Measurements from ENCODE around the gene NOM1. TPM values are rescaled to one million over a fixed set of nuclear protein-coding genes. Genes with fewer than 3 reads are reported as not detected.

NOM1 gene
- total RNA-seq, 4 donors from 2014 or later = 12.6 to 20.8 (median 16.3) TPM

DNA sequence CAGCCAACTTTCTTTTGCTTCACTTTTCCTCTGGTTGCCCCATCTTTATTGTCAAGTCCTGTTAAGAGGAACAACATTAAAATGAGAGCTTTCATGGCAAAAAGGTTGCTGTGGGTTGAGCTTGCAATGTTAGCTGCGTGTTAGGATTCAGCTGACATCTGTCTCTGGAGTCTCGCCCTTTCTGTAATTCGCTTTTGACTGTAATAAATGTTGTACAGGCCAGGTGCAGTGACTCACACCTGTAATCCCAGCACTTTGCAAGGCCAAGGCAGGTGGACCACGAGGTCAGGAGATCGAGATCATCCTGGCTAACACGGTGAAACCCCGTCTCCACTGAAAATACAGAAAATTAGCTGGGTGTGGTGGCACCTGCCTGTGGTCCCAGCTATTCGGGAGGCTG, 36.9 kb downstream of the NOM1 start:
- H3K27me3 ChIP-seq = peaks cover 0 to 32% (median 0%) of the 10 kb centered on the region in 4 donors
- peaks cover 0 to 4% (median 0%) of the 10 kb centered on the region in 4 donors for H3K36me3 ChIP-seq
- no peak overlapping the region for H3K4me3 ChIP-seq
- H3K9me3 ChIP-seq = no peaks in the 10 kb centered on the region
- TF ChIP-seq EP300 (IDR thresholded peaks at IDR 0.05) = no peak
- no peak for TF ChIP-seq POLR2AphosphoS5 (IDR thresholded peaks at IDR 0.05)
- TF ChIP-seq, protein P1, sequence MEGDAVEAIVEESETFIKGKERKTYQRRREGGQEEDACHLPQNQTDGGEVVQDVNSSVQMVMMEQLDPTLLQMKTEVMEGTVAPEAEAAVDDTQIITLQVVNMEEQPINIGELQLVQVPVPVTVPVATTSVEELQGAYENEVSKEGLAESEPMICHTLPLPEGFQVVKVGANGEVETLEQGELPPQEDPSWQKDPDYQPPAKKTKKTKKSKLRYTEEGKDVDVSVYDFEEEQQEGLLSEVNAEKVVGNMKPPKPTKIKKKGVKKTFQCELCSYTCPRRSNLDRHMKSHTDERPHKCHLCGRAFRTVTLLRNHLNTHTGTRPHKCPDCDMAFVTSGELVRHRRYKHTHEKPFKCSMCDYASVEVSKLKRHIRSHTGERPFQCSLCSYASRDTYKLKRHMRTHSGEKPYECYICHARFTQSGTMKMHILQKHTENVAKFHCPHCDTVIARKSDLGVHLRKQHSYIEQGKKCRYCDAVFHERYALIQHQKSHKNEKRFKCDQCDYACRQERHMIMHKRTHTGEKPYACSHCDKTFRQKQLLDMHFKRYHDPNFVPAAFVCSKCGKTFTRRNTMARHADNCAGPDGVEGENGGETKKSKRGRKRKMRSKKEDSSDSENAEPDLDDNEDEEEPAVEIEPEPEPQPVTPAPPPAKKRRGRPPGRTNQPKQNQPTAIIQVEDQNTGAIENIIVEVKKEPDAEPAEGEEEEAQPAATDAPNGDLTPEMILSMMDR (IDR thresholded peaks at IDR 0.05) = no peak
- TF ChIP-seq POLR2A (IDR thresholded peaks at IDR 0.05; ENCODE audit: low read depth) = no peak
- 95% methylated on average over 8 of the region's 8 CpGs for WGBS
- no peaks in the 10 kb centered on the region for H3K4me1 ChIP-seq
- intact Hi-C loops (cut with DNase I) = no loop called here
- no peak for DNase-seq (ENCODE audit: extremely low spot score)
- H3K27ac ChIP-seq (replicated peaks in 1 of 4) = no peak overlapping the region

- no peak overlapping the region for H3K27ac ChIP-seq (replicated peaks in 1 of 4)
- intact Hi-C loops (cut with DNase I) = no loop called here
- H3K36me3 ChIP-seq = no peaks in the 10 kb centered on the region
- TF ChIP-seq, protein P1 (IDR thresholded peaks at IDR 0.05) = no peak
- TF ChIP-seq POLR2AphosphoS5 (IDR thresholded peaks at IDR 0.05) (no peak), POLR2A (IDR thresholded peaks at IDR 0.05; ENCODE audit: low read depth) (no peak)
- no peak for DNase-seq (ENCODE audit: extremely low spot score)
- peaks cover 0 to 54% (median 3%) of the 10 kb centered on the region in 4 donors for H3K27me3 ChIP-seq
- 71% methylated on average over 22 of the region's 27 CpGs for WGBS
- no peaks in the 10 kb centered on the region for H3K4me1 ChIP-seq
- no peak overlapping the region for H3K4me3 ChIP-seq
- H3K9me3 ChIP-seq = no peaks in the 10 kb centered on the region
These were observed 39.1 kb downstream of the NOM1 start for GRCh38 chr7:156988343-156989185.

- no peak overlapping the region for H3K4me3 ChIP-seq
- H3K27me3 ChIP-seq = peaks cover 0 to 68% (median 3%) of the 10 kb centered on the region in 4 donors
- H3K4me1 ChIP-seq = no peaks in the 10 kb centered on the region
- no peaks in the 10 kb centered on the region for H3K36me3 ChIP-seq
- no peak for DNase-seq (ENCODE audit: extremely low spot score)
- WGBS = 91% methylated on average over 12 of the region's 25 CpGs
- no peak for TF ChIP-seq POLR2AphosphoS5 (IDR thresholded peaks at IDR 0.05)
- TF ChIP-seq EP300 (IDR thresholded peaks at IDR 0.05) = no peak
- no peak for TF ChIP-seq POLR2A (IDR thresholded peaks at IDR 0.05; ENCODE audit: low read depth)
- TF ChIP-seq, protein P1 (IDR thresholded peaks at IDR 0.05) = no peak
- intact Hi-C loops (cut with DNase I) = no loop called here
- no peaks in the 10 kb centered on the region for H3K9me3 ChIP-seq
- H3K27ac ChIP-seq (replicated peaks in 1 of 4) = no peak overlapping the region
These were observed 40.4 kb downstream of the NOM1 start for GRCh38 chr7:156989766-156990535.

GRCh38 chr7:156993021-156993924, 43.8 kb downstream of the NOM1 start:
- H3K36me3 ChIP-seq = no peaks in the 10 kb centered on the region
- 50% methylated on average over 22 of the region's 32 CpGs for WGBS
- peaks cover 0 to 7% (median 3%) of the 10 kb centered on the region in 4 donors for H3K9me3 ChIP-seq
- no peak overlapping the region for H3K4me3 ChIP-seq
- no peaks in the 10 kb centered on the region for H3K4me1 ChIP-seq
- intact Hi-C loops (cut with DNase I) = no loop called here
- H3K27ac ChIP-seq (replicated peaks in 1 of 4) = no peak overlapping the region
- no peak for DNase-seq (ENCODE audit: extremely low spot score)
- TF ChIP-seq EP300 (IDR thresholded peaks at IDR 0.05) (no peak), POLR2AphosphoS5 (IDR thresholded peaks at IDR 0.05) (no peak), POLR2A (IDR thresholded peaks at IDR 0.05; ENCODE audit: low read depth) (no peak)
- TF ChIP-seq, protein P1 (IDR thresholded peaks at IDR 0.05) = no peak
- peaks cover 0 to 96% (median 4%) of the 10 kb centered on the region in 4 donors for H3K27me3 ChIP-seq

All from esophagus muscularis mucosa (tissue), 4 donors.